HG03280 (cell line): ENCODE measurements around the gene NISCH.
A peak's percentile ranks its signal among the peaks of the same experiment; 100 is the strongest.

Experiments
- ATAC-seq: cut with Tn5 transposase; IDR thresholded peaks from one replicate; pipeline ENCODE4 v1.9.1; 2021; ENCODE audit warnings: mild to moderate bottlenecking, moderate library complexity; ENCODE audit not compliant: unreplicated experiment

The NISCH gene

GRCh38 chr3:52455283-52456168 is at the start of gene NISCH:
Gene NISCH (plus strand): TSS chr3:52455604. CDS start chr3:52455642, 38 bp downstream.
- peak; percentile 90 for ATAC-seq

- no peak for ATAC-seq
Observed at GRCh38 chr3:52406231-52406661, 49.2 kb upstream of the NISCH start.

GRCh38 chr3:52406791-52407510 is 48.5 kb upstream of the NISCH start:
- ATAC-seq = no peak

GRCh38 chr3:52407779-52408178 is 47.6 kb upstream of the NISCH start:
- no peak for ATAC-seq

- ATAC-seq = no peak
Observed at GRCh38 chr3:52408466-52408865, 46.9 kb upstream of the NISCH start.

- ATAC-seq = no peak
Observed at GRCh38 chr3:52415800-52416199, 39.6 kb upstream of the NISCH start.

- ATAC-seq = no peak
Observed at GRCh38 chr3:52420388-52420787, 35.0 kb upstream of the NISCH start.

- ATAC-seq = no peak
Observed at GRCh38 chr3:52422669-52423068, 32.7 kb upstream of the NISCH start.

GRCh38 chr3:52423173-52423572 is 32.2 kb upstream of the NISCH start:
- no peak for ATAC-seq

GRCh38 chr3:52428151-52429005 is 27.0 kb upstream of the NISCH start:
- no peak for ATAC-seq

GRCh38 chr3:52429031-52429430 is 26.4 kb upstream of the NISCH start:
- no peak for ATAC-seq

- no peak for ATAC-seq
Observed at GRCh38 chr3:52429779-52430415, 25.5 kb upstream of the NISCH start.

GRCh38 chr3:52430416-52430810 is 25.0 kb upstream of the NISCH start:
- no peak for ATAC-seq

GRCh38 chr3:52431459-52432223 is 23.8 kb upstream of the NISCH start:
- ATAC-seq = no peak

- ATAC-seq = no peak
Observed at GRCh38 chr3:52432225-52432624, 23.2 kb upstream of the NISCH start.

GRCh38 chr3:52432691-52433141 is 22.7 kb upstream of the NISCH start:
- ATAC-seq = no peak

GRCh38 chr3:52433328-52433995 is 21.9 kb upstream of the NISCH start:
- no peak for ATAC-seq

GRCh38 chr3:52433996-52434479 is 21.4 kb upstream of the NISCH start:
- ATAC-seq = no peak

- no peak for ATAC-seq
Observed at GRCh38 chr3:52434491-52435115, 20.8 kb upstream of the NISCH start.
